HUES48 (cell line): ENCODE data around the gene CLDN5.
A peak's percentile ranks its signal among the peaks of the same experiment; 100 is the strongest.
"Not testable (repeated sequence)": the region's sequence is repeated elsewhere in the genome, so short reads cannot be mapped to it uniquely, and the experiment has no call there.

ENCODE experiments used
- H3K27ac ChIP-seq: one replicate; pipeline ENCODE4 v1.7.0; 2013; ENCODE audit warnings: low read depth, low read length, inconsistent platforms
- H3K27me3 ChIP-seq: 2 replicates; pipeline ENCODE4 v1.6.1; 2013; ENCODE audit warnings: mild to moderate bottlenecking, low read length; ENCODE audit not compliant: control insufficient read depth, insufficient read depth
- H3K36me3 ChIP-seq: 2 replicates; pipeline ENCODE4 v1.6.1; 2013; ENCODE audit warnings: low read length; ENCODE audit not compliant: control insufficient read depth, insufficient read depth
- H3K4me1 ChIP-seq: 2 replicates; pipeline ENCODE4 v1.6.1; 2013; ENCODE audit warnings: mild to moderate bottlenecking, low read length; ENCODE audit not compliant: control insufficient read depth, insufficient read depth
- H3K4me3 ChIP-seq: 2 replicates; pipeline ENCODE4 v1.5.1; 2013; ENCODE audit warnings: mild to moderate bottlenecking, low read depth, low read length
- H3K9ac ChIP-seq: 2 replicates; pipeline ENCODE4 v1.6.1; 2013; ENCODE audit warnings: mild to moderate bottlenecking, low read depth, low read length, moderate library complexity
- H3K9me3 ChIP-seq: 2 replicates; pipeline ENCODE4 v1.6.1; 2013; ENCODE audit warnings: low read length; ENCODE audit not compliant: control insufficient read depth, insufficient read depth

The CLDN5 gene

DNA sequence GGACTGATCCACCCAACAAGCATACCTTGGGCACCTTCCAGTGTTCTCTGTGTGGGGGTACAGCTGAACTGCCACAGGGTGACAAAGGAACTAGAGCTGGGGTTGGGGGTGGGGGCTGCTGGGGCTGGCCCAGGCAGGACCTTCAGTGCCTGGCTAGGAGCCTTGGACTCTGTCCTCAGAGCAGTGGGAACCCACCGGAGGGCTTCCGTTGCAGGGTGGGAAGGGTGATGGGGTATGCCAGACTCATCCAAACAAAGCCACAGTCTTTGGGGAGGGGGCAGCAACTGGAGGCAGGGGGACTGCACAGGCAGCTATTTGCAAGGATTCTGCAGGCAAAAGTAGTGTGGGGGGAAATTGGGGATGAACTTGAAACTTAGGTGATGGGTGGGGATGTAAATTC is 35.7 kb upstream of the CLDN5 start:
- Histone ChIP-seq H3K9ac (no peak overlapping the region), H3K9me3 (no peaks in the 10 kb centered on the region), H3K4me1 (peaks cover 1% of the 10 kb centered on the region; the same call in 1 of the 2 replicates), H3K27me3 (no peaks in the 10 kb centered on the region), H3K4me3 (no peak overlapping the region), H3K27ac (no peak overlapping the region), H3K36me3 (no peaks in the 10 kb centered on the region)

DNA sequence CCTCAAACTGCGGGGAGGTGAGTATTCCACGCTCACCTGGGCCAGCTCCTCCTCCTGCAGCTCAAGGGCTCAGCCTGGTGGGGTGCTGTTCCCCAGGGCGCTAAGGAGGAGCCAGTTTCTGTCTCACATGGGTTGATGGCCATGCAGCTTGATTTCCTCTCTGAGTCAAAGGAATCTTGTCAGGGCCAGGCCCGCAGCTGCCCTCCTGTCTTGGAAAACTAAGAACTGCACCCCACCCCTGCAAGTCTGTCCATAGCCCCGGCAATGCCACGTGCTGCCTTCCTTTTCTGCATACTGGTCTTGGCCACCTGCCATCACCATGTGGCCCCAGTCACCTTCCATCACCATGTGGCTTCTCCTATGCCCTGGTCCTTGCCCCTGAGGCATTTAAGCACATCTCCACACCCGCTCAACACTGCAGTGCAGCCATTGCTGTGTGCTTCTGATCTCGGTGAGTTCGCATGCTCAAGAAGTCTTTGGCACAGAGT is 35.2 kb upstream of the CLDN5 start:
- H3K4me3 ChIP-seq, result no peak overlapping the region
- no peaks in the 10 kb centered on the region for H3K36me3 ChIP-seq
- peaks cover 7% of the 10 kb centered on the region; the same call in 1 of the 2 replicates for H3K4me1 ChIP-seq
- no peak overlapping the region for H3K9ac ChIP-seq
- no peaks in the 10 kb centered on the region for H3K27me3 ChIP-seq
- no peak overlapping the region for H3K27ac ChIP-seq
- no peaks in the 10 kb centered on the region for H3K9me3 ChIP-seq

DNA sequence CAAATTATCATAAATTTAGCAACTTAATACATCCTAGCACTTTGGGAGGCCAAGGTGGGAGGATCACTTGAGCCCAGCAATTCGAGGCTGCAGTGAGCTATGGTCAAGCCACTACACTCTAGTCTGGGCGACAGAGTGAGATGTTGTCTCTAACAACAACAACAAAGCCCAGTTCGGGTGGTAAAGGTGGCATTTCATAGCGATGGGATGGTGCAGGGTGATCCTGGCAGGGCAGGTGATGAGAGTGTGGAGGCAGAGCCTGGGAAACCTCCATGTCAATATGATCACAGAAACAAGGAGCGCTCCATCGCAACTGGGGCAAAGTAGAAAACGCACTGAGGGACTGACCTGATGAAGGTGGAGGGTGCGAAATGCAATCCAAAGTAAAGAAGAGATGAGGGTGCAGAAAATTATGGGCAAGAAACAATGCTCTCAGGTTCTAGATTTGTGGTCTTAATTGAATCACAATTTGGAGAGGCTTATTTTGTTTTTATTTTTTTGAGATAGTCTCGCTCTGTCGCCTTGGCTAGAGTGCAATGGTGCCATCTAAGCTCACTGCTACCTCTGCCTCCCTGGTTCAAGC is 32.8 kb upstream of the CLDN5 start:
- no peak overlapping the region for H3K9ac ChIP-seq

DNA sequence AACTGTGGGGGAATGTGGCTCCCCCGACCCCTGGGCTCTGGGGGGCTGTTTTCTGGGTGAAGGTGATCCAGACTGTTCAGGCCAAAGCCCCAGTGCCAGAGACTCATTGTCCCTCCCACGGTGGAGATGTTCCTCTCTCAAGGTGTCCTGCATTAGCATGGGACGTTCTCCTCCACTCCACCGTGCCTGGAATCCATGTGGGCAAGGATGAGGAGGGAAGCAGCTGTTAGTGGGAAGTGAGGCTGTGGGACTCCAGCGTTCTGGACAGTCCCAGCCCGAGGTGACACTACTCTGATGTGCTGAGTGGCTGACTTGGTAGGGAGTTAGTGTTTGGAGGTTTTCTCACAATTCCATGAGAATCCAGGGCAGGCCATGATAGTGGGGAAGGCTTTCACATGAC is 31.4 kb upstream of the CLDN5 start:
- Histone ChIP-seq H3K36me3 (no peaks in the 10 kb centered on the region), H3K27ac (no peak overlapping the region)

More for the DNA sequence above, 32.8 kb upstream of the CLDN5 start:
- no peak overlapping the region for H3K4me3 ChIP-seq
- no peaks in the 10 kb centered on the region for H3K9me3 ChIP-seq
- H3K36me3 ChIP-seq, result no peaks in the 10 kb centered on the region
- H3K4me1 ChIP-seq, result peaks cover 7% of the 10 kb centered on the region; the same call in 1 of the 2 replicates
- no peaks in the 10 kb centered on the region for H3K27me3 ChIP-seq
- H3K27ac ChIP-seq, result no peak overlapping the region

DNA sequence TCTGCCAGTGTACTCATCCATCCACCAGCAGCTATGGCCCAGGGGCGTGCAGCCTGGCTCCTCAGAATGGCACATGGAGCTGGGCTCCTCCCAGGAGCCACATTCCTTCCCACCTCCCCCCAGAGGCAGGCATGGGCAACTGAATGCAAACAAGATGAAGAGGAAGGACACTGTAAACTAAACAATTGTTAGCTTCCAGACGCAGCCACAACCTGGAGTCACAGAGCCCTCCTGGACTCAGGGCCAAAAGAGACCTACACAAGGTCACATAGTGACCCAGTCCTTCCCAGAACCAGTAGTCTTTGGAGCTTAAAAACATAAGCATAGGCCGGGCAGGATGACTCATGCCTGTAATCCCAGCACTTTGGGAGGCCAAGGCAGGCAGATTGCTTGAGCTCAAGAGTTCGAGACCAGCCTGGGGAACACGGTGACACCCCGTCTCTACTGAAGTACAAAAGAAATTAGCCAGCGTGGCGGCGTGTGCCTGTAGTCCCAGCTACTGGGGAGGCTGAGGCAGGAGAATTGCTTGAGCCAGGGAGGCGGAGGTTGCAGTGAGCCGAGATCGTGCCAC is 30.7 kb upstream of the CLDN5 start:
- no peaks in the 10 kb centered on the region for H3K27me3 ChIP-seq
- no peak overlapping the region for H3K4me3 ChIP-seq
- no peaks in the 10 kb centered on the region for H3K9me3 ChIP-seq
- H3K27ac ChIP-seq, result peak overlapping the region; percentile 26
- peaks cover 7% of the 10 kb centered on the region; the same call in 1 of the 2 replicates for H3K4me1 ChIP-seq
- H3K36me3 ChIP-seq, result no peaks in the 10 kb centered on the region
- H3K9ac ChIP-seq, result no peak overlapping the region

More for the DNA sequence above, 31.4 kb upstream of the CLDN5 start:
- Histone ChIP-seq H3K27me3 (no peaks in the 10 kb centered on the region), H3K4me3 (no peak overlapping the region), H3K9me3 (no peaks in the 10 kb centered on the region), H3K9ac (no peak overlapping the region), H3K4me1 (peaks cover 7% of the 10 kb centered on the region; the same call in 1 of the 2 replicates)

DNA sequence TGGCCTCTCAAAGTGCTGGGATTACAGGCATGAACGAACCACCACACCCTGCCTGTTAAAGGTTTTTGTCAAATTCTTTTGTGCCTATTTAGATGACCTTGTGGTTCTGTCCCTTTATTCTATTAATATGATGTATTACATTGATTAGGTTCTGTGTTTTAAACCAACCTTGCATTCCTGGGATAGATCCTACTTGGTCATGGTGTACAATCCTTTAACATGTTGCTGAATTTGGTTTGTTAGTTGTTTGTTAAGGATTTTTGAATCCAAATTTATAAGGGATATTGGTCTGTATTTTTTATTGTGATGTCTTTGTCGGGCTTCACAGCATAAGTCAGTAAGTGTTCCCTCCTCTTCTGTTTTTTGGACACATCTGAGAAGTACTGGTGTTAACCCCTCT is 29.0 kb upstream of the CLDN5 start:
- Histone ChIP-seq H3K9me3 (no peaks in the 10 kb centered on the region), H3K27me3 (no peaks in the 10 kb centered on the region), H3K36me3 (no peaks in the 10 kb centered on the region), H3K27ac (no peak overlapping the region), H3K4me3 (no peak overlapping the region), H3K9ac (no peak overlapping the region), H3K4me1 (peaks cover 7% of the 10 kb centered on the region; the same call in 1 of the 2 replicates)

DNA sequence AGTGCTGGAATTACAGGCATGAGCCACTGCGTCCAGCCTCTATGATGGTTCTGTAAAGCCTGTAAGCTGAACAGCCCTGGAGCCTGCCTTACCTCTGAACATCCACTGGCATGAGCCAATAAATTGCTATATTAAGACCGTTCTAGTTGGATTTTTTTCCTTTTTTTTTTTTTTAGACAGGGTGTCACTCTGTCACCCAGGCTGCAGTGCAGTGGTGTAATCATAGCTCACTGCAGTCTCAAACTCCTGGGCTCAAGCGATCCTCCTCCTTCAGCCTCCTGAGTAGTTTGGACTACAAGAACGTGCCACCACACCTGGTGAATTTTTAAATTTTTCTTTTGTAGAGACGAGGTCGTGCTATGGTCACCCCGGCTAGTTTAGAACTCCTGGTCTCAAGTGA is 26.2 kb upstream of the CLDN5 start:
- no peaks in the 10 kb centered on the region for H3K9me3 ChIP-seq
- no peak overlapping the region for H3K9ac ChIP-seq
- peaks cover 7% of the 10 kb centered on the region; the same call in 1 of the 2 replicates for H3K4me1 ChIP-seq
- no peak overlapping the region for H3K4me3 ChIP-seq
- H3K27me3 ChIP-seq, result no peaks in the 10 kb centered on the region
- no peaks in the 10 kb centered on the region for H3K36me3 ChIP-seq
- no peak overlapping the region for H3K27ac ChIP-seq

DNA sequence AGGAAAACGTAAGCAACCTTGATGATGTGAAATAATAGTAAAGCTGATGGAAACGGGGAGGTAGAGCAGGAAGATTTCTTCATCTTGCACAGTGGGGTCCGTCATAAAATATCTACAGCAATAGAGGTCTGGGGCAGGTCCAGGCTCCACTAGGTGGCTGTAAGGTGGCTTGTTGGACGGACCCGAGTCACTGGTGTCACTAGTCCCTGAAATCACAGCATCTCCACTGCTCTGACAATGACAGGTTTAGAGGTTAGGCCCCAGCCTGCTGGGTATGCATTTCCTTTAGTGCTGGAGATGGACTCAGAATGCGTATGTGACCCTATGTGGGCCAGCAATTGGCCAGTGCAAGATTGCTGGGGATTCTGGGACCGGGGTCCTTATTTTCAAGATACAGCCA is 25.2 kb upstream of the CLDN5 start:
- Histone ChIP-seq H3K4me1 (peaks cover 1% of the 10 kb centered on the region; the same call in 1 of the 2 replicates), H3K9me3 (no peaks in the 10 kb centered on the region), H3K36me3 (no peaks in the 10 kb centered on the region), H3K27ac (no peak overlapping the region), H3K4me3 (no peak overlapping the region), H3K27me3 (no peaks in the 10 kb centered on the region), H3K9ac (no peak overlapping the region)

DNA sequence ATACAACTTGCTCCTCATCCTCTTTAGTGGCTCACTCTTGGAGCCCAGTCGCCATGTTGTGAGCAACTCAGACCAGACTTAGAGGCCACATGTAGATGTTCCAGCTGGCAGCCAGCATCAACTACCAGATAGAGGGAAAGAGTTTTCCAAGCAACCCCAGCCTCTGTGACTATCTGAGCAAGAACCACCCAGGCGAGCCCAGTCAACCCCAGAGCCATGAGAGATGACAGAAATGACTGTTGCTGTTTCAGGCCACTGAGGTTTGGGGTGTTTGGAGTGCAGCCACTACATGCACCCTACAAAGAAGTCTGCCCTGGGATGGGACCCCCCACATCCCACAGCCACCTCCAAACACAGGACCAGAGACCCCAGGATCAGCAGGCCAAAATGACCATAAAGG is 24.8 kb upstream of the CLDN5 start:
- H3K36me3 ChIP-seq, result no peaks in the 10 kb centered on the region
- H3K27ac ChIP-seq, result no peak overlapping the region
- no peaks in the 10 kb centered on the region for H3K27me3 ChIP-seq
- H3K4me1 ChIP-seq, result no peaks in the 10 kb centered on the region; the same call in 1 of the 2 replicates
- no peak overlapping the region for H3K9ac ChIP-seq
- no peaks in the 10 kb centered on the region for H3K9me3 ChIP-seq
- no peak overlapping the region for H3K4me3 ChIP-seq

DNA sequence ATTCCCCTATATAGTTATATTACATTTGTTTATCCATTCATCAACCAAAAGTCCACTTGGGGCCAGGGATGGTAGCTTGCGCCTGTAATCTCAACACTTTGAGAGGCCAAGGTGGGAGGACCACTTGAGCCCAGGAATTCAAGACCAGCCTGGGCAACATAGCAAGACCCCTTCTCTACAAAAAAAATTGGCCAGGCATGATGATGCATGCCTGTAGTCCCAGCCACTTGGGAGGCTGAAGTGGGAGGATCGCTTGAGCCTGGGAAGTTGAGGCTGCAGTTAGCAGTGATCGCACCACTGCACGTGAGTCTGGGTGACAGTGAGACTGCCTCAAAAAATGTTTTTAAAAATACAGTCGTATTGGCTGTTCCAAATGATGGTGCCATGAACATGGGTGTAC is 24.2 kb upstream of the CLDN5 start:
- not testable (repeated sequence) for H3K27ac ChIP-seq, H3K9me3 ChIP-seq

DNA sequence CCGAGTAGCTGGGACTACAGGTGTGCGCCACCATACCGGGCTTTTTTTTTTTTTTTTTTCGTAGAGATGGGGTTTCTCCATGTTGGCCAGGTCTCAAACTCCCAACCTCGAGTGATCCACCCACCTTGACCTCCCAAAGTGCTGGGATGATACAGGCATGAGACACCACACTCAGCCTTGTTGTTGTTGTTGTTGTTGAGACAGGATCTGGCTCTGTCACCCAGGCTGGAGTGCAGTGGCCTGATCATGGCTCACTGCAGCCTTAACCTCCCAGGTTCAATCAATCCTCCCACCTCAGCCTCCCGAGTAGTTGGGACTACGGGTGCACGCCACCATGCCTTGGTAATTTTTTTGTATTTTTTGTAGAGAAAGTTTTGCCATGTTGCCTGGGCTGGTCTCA is 23.4 kb upstream of the CLDN5 start:
- H3K9ac ChIP-seq, result no peak overlapping the region
- H3K4me3 ChIP-seq, result no peak overlapping the region
- H3K9me3 ChIP-seq, result no peaks in the 10 kb centered on the region
- no peak overlapping the region for H3K27ac ChIP-seq
- H3K36me3 ChIP-seq, result no peaks in the 10 kb centered on the region
- no peaks in the 10 kb centered on the region; the same call in 1 of the 2 replicates for H3K4me1 ChIP-seq
- H3K27me3 ChIP-seq, result no peaks in the 10 kb centered on the region

More for the DNA sequence above, 24.2 kb upstream of the CLDN5 start:
- not testable (repeated sequence) for H3K4me1 ChIP-seq, H3K27me3 ChIP-seq, H3K36me3 ChIP-seq, H3K9ac ChIP-seq, H3K4me3 ChIP-seq
